Raji (cell line): ENCODE data around the gene VPS16.

Experiments
- POLR2A ChIP-seq: IDR thresholded peaks from 2 replicates; pipeline ENCODE4 v1.6.1; 2011; ENCODE audit warnings: low read depth, low read length, control low read depth; ENCODE audit not compliant: insufficient read depth

VPS16 gene

GRCh38 chr20:2838847-2839671, 1.5 kb upstream of the VPS16 start:
- no peak for TF ChIP-seq POLR2A

- TF ChIP-seq POLR2A, result no peak
Observed at GRCh38 chr20:2839732-2840137, 810 bp upstream of the VPS16 start.

GRCh38 chr20:2840967-2841531, 504 bp downstream of the VPS16 start:
- TF ChIP-seq POLR2A, result no peak

GRCh38 chr20:2845607-2846006, 5.1 kb downstream of the VPS16 start:
- no peak for TF ChIP-seq POLR2A

GRCh38 chr20:2846698-2847097, 6.2 kb downstream of the VPS16 start:
- TF ChIP-seq POLR2A, result no peak

GRCh38 chr20:2847802-2848201, 7.3 kb downstream of the VPS16 start:
- no peak for TF ChIP-seq POLR2A

- no peak for TF ChIP-seq POLR2A
Observed at GRCh38 chr20:2849529-2849928, 9.0 kb downstream of the VPS16 start.

GRCh38 chr20:2851086-2851485, 10.5 kb downstream of the VPS16 start:
- no peak for TF ChIP-seq POLR2A

- no peak for TF ChIP-seq POLR2A
Observed at GRCh38 chr20:2858591-2858990, 18.0 kb downstream of the VPS16 start.

GRCh38 chr20:2859330-2860121, 19.0 kb downstream of the VPS16 start:
- no peak for TF ChIP-seq POLR2A

- no peak for TF ChIP-seq POLR2A
Observed at GRCh38 chr20:2864626-2865025, 24.1 kb downstream of the VPS16 start.

GRCh38 chr20:2865101-2865500, 24.6 kb downstream of the VPS16 start:
- TF ChIP-seq POLR2A, result no peak

- no peak for TF ChIP-seq POLR2A
Observed at GRCh38 chr20:2865630-2866029, 25.1 kb downstream of the VPS16 start.

- TF ChIP-seq POLR2A, result no peak
Observed at GRCh38 chr20:2866236-2866635, 25.7 kb downstream of the VPS16 start.

- TF ChIP-seq POLR2A, result no peak
Observed at GRCh38 chr20:2867081-2867864, 26.7 kb downstream of the VPS16 start.
